Caco-2 (cell line): ENCODE data around the gene CAVIN1. TPM values are rescaled to one million over a fixed set of nuclear protein-coding genes. Genes with fewer than 3 reads are reported as not detected.

Experiments used
- BruUV-seq: library from RNA; stranded (reverse); fragments of 400-500 nt; replicated peaks from 2 replicates; lab custom pipeline; 2021; lab: Mats Ljungman, UMichigan
- CTCF ChIA-PET: fragments of 300-600 bp; sonication (Branson Sonifier 250); formaldehyde crosslinking; loops from one replicate; lab custom pipeline; 2022; ENCODE audit warnings: antibody characterized with exemption; lab: Charles Lee
- POLR2A ChIA-PET: fragments of 300-600 bp; sonication (Branson Sonifier 250); formaldehyde crosslinking; loops from one replicate; lab custom pipeline; 2022; ENCODE audit warnings: antibody characterized with exemption; lab: Charles Lee
- DNase-seq, 2 experiments: peaks; one replicate each; pipeline versions ENCODE4 v3.0.0 to v3.0.0-alpha.2; 2020 to 2022
- H3K27me3 ChIP-seq: replicated peaks from 2 replicates; pipeline ENCODE4 v1.6.0; 2011; ENCODE audit warnings: low read length; ENCODE audit not compliant: control insufficient read depth, insufficient read depth
- H3K36me3 ChIP-seq: 2 replicates; pipeline ENCODE4 v1.5.1; 2011; ENCODE audit warnings: low read length; ENCODE audit not compliant: control insufficient read depth, insufficient read depth
- H3K4me1 ChIP-seq: fragments of 250-450 bp; sonication (Bioruptor Pico); 2 replicates; pipeline ENCODE4 v1.5.1; 2020; ENCODE audit warnings: mild to moderate bottlenecking
- H3K4me3 ChIP-seq: 2 replicates; pipeline ENCODE4 v1.5.1; 2011; ENCODE audit warnings: low read depth, mild to moderate bottlenecking, control low read depth, low read length
- H3K9me3 ChIP-seq: fragments of 250-450 bp; sonication (Bioruptor Pico); 2 replicates; pipeline ENCODE4 v1.5.1; 2020; ENCODE audit warnings: mild to moderate bottlenecking, moderate library complexity
- H3K27ac Mint-ChIP-seq: one replicate; pipeline ENCODE4 v1.8.0; 2022; ENCODE audit warnings: mixed read lengths; ENCODE audit not compliant: unreplicated experiment
- H3K27me3 Mint-ChIP-seq: one replicate; pipeline ENCODE4 v1.8.0; 2022; ENCODE audit warnings: mixed read lengths; ENCODE audit not compliant: insufficient read depth, unreplicated experiment
- H3K36me3 Mint-ChIP-seq: one replicate; pipeline ENCODE4 v1.8.0; 2022; ENCODE audit warnings: mild to moderate bottlenecking, mixed read lengths; ENCODE audit not compliant: insufficient read depth, unreplicated experiment
- H3K4me1 Mint-ChIP-seq: one replicate; pipeline ENCODE4 v1.8.0; 2022; ENCODE audit warnings: low read depth, mixed read lengths; ENCODE audit not compliant: unreplicated experiment
- H3K4me3 Mint-ChIP-seq: one replicate; pipeline ENCODE4 v1.8.0; 2022; ENCODE audit warnings: mild to moderate bottlenecking, moderate library complexity, mixed read lengths; ENCODE audit not compliant: unreplicated experiment
- H3K9me3 Mint-ChIP-seq: one replicate; pipeline ENCODE4 v1.8.0; 2022; ENCODE audit warnings: mixed read lengths; ENCODE audit not compliant: unreplicated experiment
- intact Hi-C: fragments of 100-400 bp; cut with micrococcal nuclease; formaldehyde crosslinking; loops from one replicate; pipeline ENCODE4 v1.10.0; 2022; ENCODE audit not compliant: unreplicated experiment
- total RNA-seq: library from RNA; stranded (reverse); gene quantifications from 2 replicates; pipeline ENCODE4 v1.2.3, GENCODE V29; 2022
- TF ChIP-seq, protein P1 (sequence below), 2 experiments: fragments of 200-600 bp in 1 of 2; IDR thresholded peaks; 1 replicate in 1 of 2; 2 replicates in 1 of 2; pipeline versions ENCODE4 v1.5.1 to v1.8.0; 2011 to 2022; ENCODE audit warnings: antibody characterized with exemption in 1 of 2, control low read depth in 1 of 2, inconsistent platforms in 1 of 2, low read depth in 1 of 2, low read length in 1 of 2, mild to moderate bottlenecking in 1 of 2, moderate library complexity in 1 of 2; ENCODE audit not compliant: insufficient read depth in 1 of 2, severe bottlenecking in 1 of 2, unreplicated experiment in 1 of 2

CAVIN1 gene
- total RNA-seq, 1 experiment from 2014 or later = 173 TPM

DNA sequence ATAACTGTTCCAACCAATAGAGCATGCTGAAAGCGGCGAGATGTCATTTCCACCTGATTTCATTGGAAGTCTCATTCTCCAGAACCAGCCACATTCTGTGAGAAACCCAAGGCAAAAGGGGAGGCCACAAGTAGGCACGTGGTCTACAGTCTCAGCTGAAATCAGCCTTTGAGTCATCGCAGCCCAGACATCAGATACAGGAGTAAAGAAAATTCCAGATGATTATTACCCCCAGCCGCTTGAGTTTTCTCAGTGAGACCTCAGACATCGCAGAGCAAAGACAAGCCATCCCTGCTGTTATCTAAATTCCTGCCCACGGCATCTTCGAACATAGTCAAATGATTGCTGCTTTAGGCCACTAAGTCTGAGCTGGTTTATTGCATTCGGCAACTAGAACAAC is 57.9 kb downstream of the CAVIN1 start:
- Histone ChIP-seq H3K27me3 (no peaks in the 10 kb centered on the region), H3K4me3 (no peak overlapping the region), H3K9me3 (no peaks in the 10 kb centered on the region), H3K36me3 (no peaks in the 10 kb centered on the region), H3K4me1 (peaks cover 9% of the 10 kb centered on the region; the same call in 1 of the 2 replicates)
- Mint-ChIP-seq H3K4me3 (no peak overlapping the region), H3K27me3 (no peaks in the 10 kb centered on the region), H3K27ac (no peak overlapping the region), H3K4me1 (peaks cover 12% of the 10 kb centered on the region), H3K9me3 (no peaks in the 10 kb centered on the region), H3K36me3 (peaks cover 3% of the 10 kb centered on the region)
- no TSS peak for BruUV-seq
- intact Hi-C loops = no loop called here
- POLR2A ChIA-PET = interaction anchor here (0.7 kb wide), 1 partner anchor 9 kb away, joined by 5 read pairs; no protein-coding TSS in a partner anchor
- TF ChIP-seq, protein P1, sequence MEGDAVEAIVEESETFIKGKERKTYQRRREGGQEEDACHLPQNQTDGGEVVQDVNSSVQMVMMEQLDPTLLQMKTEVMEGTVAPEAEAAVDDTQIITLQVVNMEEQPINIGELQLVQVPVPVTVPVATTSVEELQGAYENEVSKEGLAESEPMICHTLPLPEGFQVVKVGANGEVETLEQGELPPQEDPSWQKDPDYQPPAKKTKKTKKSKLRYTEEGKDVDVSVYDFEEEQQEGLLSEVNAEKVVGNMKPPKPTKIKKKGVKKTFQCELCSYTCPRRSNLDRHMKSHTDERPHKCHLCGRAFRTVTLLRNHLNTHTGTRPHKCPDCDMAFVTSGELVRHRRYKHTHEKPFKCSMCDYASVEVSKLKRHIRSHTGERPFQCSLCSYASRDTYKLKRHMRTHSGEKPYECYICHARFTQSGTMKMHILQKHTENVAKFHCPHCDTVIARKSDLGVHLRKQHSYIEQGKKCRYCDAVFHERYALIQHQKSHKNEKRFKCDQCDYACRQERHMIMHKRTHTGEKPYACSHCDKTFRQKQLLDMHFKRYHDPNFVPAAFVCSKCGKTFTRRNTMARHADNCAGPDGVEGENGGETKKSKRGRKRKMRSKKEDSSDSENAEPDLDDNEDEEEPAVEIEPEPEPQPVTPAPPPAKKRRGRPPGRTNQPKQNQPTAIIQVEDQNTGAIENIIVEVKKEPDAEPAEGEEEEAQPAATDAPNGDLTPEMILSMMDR (IDR thresholded peaks at IDR 0.05; ENCODE audit: insufficient read depth in 1 of 2, low read depth in 1 of 2, low read length in 1 of 2, severe bottlenecking in 1 of 2, unreplicated experiment in 1 of 2) = no peak
- DNase-seq = no peak
- CTCF ChIA-PET = no interaction called here

DNA sequence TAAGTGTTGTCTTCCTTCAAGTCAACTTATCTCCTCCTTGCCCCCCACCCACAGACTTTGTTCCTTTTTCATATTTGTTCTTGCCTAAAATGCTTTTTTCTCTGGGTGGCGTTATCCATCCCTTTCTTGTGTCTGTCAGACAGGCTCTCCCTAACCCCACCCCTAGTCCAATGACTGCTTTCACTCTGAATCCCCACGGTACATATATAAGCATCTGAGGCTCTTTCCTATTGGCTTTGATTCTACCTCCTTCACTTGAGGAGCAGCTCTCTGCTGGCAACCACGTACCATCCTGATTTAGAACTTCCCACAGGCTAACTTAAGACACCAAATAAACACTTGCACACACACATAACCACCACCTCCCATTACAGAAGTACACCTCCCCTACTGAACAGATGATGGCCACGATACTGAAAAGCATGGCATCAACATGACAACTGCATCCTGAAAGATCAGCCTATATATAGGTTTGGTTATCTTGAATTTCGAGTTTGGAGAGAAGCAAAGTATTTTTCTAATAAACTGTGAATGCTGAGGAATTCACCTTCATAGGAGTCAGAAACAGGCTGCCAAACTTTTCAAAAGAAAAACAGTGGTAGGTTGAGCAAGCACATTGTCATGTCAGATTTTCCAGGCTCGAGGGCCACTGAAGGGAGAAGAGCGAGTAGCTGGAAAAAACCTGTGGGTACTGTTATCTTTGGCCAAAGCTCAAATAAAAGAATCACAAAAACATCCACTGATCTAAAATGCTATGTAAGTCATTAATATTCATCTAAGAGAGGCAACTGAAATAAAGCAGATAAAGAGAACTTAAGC is 59.1 kb downstream of the CAVIN1 start:
- no peaks in the 10 kb centered on the region for H3K9me3 Mint-ChIP-seq
- CTCF ChIA-PET = no interaction called here
- H3K27me3 Mint-ChIP-seq = no peaks in the 10 kb centered on the region
- no peak for DNase-seq
- TF ChIP-seq, protein P1 (IDR thresholded peaks at IDR 0.05; ENCODE audit: insufficient read depth in 1 of 2, low read depth in 1 of 2, low read length in 1 of 2, severe bottlenecking in 1 of 2, unreplicated experiment in 1 of 2) = no peak
- Histone ChIP-seq H3K9me3 (no peaks in the 10 kb centered on the region), H3K4me3 (no peak overlapping the region), H3K4me1 (peaks cover 9% of the 10 kb centered on the region; the same call in 1 of the 2 replicates), H3K36me3 (no peaks in the 10 kb centered on the region), H3K27me3 (no peaks in the 10 kb centered on the region)
- no TSS peak for BruUV-seq
- POLR2A ChIA-PET = interaction anchor here (1.2 kb wide), 1 partner anchor 59 kb away, joined by 4 read pairs; the partner anchor contains the start of gene CAVIN1
- no peak overlapping the region for H3K4me3 Mint-ChIP-seq
- no peak overlapping the region for H3K27ac Mint-ChIP-seq
- intact Hi-C loops = no loop called here
- H3K4me1 Mint-ChIP-seq = peaks cover 12% of the 10 kb centered on the region
- H3K36me3 Mint-ChIP-seq = no peaks in the 10 kb centered on the region

DNA sequence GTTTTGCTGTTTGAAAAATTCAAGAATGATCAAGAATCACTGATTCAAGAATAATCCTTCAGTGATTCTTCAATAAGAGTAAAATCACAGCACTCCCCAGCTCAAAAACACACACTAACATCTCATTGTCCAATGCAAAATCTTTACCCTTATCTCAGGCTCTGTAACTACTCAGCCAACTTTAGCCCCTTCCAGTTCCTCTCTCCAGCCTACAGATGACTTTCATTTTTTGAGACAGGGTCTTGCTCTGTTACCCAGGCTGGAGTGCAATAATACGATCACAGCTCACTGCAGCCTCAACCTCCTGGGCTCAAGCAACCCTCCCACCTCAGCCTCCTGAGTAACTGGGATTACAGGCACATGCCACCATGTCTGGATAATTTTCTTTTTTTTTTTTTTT is 59.8 kb downstream of the CAVIN1 start:
- Histone ChIP-seq H3K9me3 (no peaks in the 10 kb centered on the region), H3K36me3 (no peaks in the 10 kb centered on the region), H3K27me3 (no peaks in the 10 kb centered on the region), H3K4me1 (peaks cover 9% of the 10 kb centered on the region; the same call in 1 of the 2 replicates), H3K4me3 (no peak overlapping the region)
- BruUV-seq = no TSS peak
- H3K9me3 Mint-ChIP-seq = no peaks in the 10 kb centered on the region
- TF ChIP-seq, protein P1 (IDR thresholded peaks at IDR 0.05; ENCODE audit: insufficient read depth in 1 of 2, low read depth in 1 of 2, low read length in 1 of 2, severe bottlenecking in 1 of 2, unreplicated experiment in 1 of 2) = no peak
- no peak overlapping the region for H3K4me3 Mint-ChIP-seq
- no peaks in the 10 kb centered on the region for H3K27me3 Mint-ChIP-seq
- ChIA-PET CTCF (no interaction called here), POLR2A (no interaction called here)
- no peak for DNase-seq
- intact Hi-C loops = no loop called here
- H3K36me3 Mint-ChIP-seq = no peaks in the 10 kb centered on the region
- peaks cover 12% of the 10 kb centered on the region for H3K4me1 Mint-ChIP-seq
- H3K27ac Mint-ChIP-seq = no peak overlapping the region
